Measurements from ENCODE around the gene PPP1R9A. TPM values are rescaled to one million over a fixed set of nuclear protein-coding genes. Genes with fewer than 3 reads are reported as not detected.
A peak's percentile ranks its signal among the peaks of the same experiment; 100 is the strongest.

Gene PPP1R9A
- polyA plus RNA-seq, 12 donors: 14.5 to 99.0 (median 30.6) TPM

- DNase-seq: no peak
Observed at GRCh38 chr7:95312561-95312960, 405.2 kb downstream of the PPP1R9A start.

GRCh38 chr7:95316588-95316987 is 409.2 kb downstream of the PPP1R9A start:
- DNase-seq: no peak

DNA sequence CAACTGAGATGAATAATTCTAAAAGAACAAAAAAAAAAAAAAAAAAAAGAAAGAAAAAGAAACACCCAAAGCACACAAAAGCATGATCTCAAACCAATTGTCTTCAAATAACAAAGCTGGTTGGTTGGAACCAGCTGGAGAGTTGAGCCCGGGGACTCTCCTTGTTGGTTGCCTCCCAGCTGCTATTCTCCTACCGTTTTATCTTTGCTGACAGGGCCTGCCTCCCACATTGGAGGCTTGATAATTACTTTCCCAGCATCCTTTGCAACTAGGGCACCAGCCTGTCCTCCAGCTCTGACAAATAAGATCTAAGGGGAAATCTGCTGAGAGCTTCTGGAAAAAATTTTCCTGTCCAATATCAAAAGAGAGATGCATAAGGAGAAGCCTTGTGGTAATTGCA is 410.2 kb downstream of the PPP1R9A start:
- no peak for DNase-seq

GRCh38 chr7:95317966-95318365 is 410.6 kb downstream of the PPP1R9A start:
- DNase-seq: no peak

- no peak for DNase-seq
Observed at GRCh38 chr7:95318501-95319100, 411.2 kb downstream of the PPP1R9A start.

DNA sequence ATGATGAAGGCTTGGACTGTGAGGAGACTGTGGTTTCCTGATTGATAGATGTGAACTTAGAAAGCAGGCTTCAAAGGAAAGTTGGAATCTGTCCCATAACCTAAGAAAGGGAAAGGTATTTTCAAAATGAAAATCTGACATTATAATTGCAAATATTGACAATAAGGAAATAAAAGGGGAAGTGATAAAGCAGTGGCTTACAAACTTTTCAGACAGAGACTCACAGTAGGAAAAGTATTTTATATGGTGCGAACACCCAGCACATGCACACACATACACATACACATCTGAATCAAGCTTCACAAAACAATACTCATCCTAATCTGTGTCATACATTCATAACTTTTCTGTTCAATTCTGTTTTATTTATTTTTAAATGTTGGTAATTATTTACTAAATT is 412.2 kb downstream of the PPP1R9A start:
- no peak for DNase-seq

GRCh38 chr7:95320651-95321050 is 413.3 kb downstream of the PPP1R9A start:
- no peak for DNase-seq

DNA sequence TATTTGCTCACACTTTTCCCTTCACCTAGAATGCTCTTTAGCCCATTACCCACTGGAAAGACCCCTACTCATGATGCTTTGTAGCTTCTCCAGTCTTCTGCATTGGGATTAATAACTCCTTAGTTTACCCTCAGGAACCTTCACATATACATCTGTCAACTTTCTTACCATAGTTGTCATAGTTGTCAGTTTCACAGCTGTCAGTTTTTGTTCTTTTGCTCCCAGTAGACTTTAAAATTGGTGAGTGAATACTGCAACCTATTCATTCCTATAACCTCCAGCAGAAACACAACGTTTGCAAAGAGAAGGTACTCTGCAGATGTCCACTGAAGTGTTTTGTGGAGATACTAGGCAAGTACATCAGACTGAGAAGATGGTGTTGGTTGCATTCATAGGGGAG is 414.3 kb downstream of the PPP1R9A start:
- no peak for DNase-seq

DNA sequence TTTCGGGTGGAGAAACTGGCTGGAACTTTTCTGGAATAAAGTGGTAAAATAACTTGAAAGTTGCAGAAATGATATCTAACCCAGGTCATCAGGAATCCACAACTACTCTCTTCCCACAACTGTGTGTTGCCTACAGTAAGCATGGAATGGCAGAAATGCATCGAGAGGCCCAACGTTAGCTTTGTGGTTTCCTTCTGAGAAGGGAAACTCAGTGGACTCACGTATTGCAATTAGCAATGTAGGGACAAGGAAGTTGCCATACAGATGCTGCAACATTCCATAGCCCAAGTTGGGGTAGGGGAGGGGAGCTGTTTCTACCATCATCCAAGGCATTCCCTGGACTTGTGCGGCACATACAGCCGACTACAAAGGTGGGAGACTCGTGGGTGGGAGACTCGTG is 415.0 kb downstream of the PPP1R9A start:
- DNase-seq: no peak

GRCh38 chr7:95322854-95323253 is 415.5 kb downstream of the PPP1R9A start:
- DNase-seq: no peak

GRCh38 chr7:95323410-95324129 is 416.2 kb downstream of the PPP1R9A start:
- no peak for DNase-seq

DNA sequence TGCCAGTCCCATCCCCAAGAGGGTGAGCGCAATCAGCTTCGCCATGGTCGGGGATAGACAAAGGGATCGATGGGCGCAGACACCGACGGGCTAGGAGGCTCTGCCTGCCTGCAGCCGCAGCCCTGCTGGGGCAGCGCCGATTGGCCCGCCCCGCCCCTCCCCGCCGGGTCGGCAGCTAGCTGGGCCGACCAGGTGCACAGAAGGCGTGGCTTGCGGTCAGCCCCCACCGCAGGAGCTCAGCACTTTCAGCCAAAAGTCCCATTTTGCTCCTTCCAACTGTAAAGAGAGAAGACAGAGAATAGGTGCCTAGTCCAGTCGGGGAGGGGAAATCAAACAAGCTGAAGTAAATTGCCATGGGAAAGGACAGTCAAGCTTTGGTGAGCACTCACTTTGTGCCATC is 417.0 kb downstream of the PPP1R9A start, which contains the start of gene PON1:
Gene PON1 (minus strand): TSS at position 102 of the 400 bp plus-strand sequence. CDS start 57 bp downstream, at position 45.
- no peak for DNase-seq

DNA sequence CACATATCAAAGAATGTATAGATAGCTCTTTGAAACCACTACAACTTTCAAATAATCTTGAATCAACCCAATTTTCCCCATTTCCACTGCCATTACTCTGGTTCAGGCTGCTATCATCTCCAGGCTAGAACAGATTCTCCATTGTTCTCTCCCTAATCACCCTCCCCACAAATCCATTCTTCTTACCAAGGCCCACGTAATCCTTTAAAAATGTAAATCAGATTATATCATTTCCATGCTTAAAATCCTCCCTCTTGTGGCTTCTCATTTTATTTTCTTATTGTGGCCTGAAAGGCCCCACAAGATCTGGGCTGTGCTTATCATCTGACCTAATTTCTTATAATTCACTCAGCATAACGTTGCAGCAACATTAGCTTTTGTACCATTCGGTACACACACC is 420.0 kb downstream of the PPP1R9A start:
- no peak for DNase-seq

DNA sequence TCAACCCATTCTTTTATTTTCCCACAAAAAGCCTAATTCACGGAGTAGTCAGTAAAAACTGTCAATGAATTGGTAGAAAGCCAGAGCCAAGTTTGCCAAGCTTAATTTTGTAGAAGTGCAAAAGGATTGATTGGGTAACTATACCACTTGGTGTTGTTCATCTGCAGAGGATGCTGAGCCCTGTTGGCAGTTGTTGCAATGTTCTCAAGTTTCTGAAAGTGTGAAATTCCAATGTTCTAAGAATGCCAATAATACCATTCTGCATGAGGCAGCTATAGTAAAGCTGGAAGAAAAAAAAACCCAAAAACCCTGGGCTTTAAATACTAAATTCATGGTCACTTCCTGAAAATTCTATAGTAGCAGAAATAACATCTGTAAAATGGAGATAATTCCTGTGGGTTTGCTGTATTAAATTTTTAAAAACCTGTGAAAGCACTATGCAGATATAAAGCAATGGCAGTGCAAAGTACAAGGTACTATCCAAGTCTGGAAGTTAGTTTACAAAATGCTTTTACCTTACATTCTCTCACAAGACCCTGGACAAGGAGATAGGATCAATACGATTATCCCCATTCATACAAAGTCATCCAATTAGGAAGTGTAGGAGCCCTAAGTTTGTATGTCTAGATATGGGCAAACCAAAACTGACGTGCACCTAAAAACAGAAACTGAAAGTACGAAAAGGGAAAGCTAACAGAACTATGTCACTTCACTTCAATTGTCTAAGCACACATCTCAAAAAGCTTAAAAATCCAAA is 423.0 kb downstream of the PPP1R9A start:
- peak; percentile 35 for DNase-seq

DNA sequence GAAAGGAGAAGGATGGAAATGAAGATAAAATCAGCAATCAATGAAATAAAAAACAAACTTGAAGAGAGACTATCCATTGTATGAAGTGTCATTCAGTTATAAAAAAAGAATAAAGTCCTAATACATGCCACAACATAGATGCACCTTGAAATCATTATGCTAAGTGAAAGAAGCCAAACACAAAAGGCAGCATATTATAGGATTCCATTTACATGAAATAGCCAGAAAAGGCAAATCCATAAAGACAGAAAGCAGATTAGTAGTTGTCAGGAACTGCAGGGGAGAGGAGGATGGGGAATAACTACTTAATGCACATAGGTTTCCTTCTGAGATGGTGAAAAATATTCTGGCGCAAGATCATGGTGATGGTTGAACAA is 423.6 kb downstream of the PPP1R9A start:
- DNase-seq: no peak

- DNase-seq: no peak
Observed at GRCh38 chr7:95334447-95334846, 427.1 kb downstream of the PPP1R9A start.

DNA sequence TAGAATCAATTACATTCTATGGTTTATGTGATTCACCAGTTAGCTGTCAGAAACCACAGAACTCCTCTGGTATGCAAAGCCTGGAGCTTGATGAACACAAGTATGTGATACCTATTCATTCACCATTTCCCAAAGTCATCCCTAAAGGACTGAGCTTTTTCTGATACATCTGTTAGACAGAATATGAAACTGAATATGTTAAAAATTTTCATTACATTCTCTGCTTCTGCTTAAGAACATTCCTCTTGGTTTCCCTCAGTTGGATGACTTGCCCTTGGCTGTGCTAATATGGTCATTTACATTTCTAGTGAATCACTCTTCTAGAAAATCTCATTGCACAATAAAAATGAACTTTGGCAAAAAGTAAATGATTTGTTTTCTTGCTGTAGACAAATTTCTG is 427.7 kb downstream of the PPP1R9A start:
- DNase-seq: no peak

GRCh38 chr7:95338832-95339231 is 431.4 kb downstream of the PPP1R9A start:
- no peak for DNase-seq

DNA sequence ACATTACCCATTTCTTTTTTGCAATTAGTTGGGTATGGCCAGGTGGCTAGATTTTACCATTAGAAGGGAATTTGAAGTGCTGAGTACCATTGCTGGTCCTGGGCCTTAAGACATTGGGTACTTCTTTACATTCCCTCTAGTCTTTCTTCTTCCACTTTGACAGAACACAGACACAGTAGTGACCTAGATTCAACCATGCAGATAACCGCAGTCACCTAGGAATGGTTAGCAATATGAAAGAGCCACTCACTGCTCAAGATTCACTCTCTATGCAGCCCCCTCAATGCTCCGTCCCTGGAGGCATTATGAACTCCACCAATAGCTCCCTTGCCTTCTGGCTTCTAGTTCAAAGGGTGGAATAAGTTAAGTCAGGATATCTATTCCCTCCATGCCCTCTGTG is 433.1 kb downstream of the PPP1R9A start:
- no peak for DNase-seq

GRCh38 chr7:95342029-95342428 is 434.6 kb downstream of the PPP1R9A start:
- DNase-seq: no peak

GRCh38 chr7:95342642-95343307 is 435.4 kb downstream of the PPP1R9A start:
- DNase-seq: no peak

All from muscle of arm (tissue), 12 donors.